Measurements from ENCODE around the gene GPC1. TPM values are rescaled to one million over a fixed set of nuclear protein-coding genes. Genes with fewer than 3 reads are reported as not detected.

Gene GPC1
- total and polyA plus RNA-seq, 2 of the 13 experiments (the other 11 are each of a cell fraction or from before 2014, with no cell fraction given): 4.0 to 5.5 TPM

DNA sequence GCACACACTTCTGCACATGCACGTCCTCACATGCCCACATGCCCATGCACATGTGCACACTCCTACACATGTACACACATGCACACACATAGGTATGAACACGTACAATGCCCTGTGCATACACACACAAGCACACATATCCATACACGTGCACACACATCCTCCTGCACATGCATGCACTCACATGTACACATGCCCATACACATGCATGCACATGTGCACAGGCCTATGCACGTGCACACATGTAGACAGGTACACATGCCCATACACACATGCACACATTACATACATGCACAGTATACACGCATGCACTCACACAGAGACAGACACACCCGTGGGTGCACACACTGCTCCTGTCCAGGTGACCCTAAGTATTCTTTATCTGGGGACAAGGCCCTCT, 34.3 kb downstream of the GPC1 start:
- no peak overlapping the region for H3K27ac ChIP-seq (ENCODE audit: extremely low read length, insufficient read depth, low read length)
- peaks cover 12% of the 10 kb centered on the region; the same call in 1 of the 2 replicates for H3K4me1 ChIP-seq (ENCODE audit: insufficient read depth, low read length)
- H3K4me2 ChIP-seq (ENCODE audit: low read depth, low read length): no peak overlapping the region
- 92% methylated on average over 6 of the region's 6 CpGs for WGBS (ENCODE audit: low lambda C conversion rate)
- no peak for TF ChIP-seq ZIK1 (CRISPR knock-in tag; IDR thresholded peaks at IDR 0.05; ENCODE audit: borderline replicate concordance, low read depth)
- TF ChIP-seq ZFP41 (CRISPR knock-in tag; IDR thresholded peaks at IDR 0.05; ENCODE audit: borderline replicate concordance): no peak
- 0 out of 2 replicates have a peak, but pooled peaks have one; percentile 14 for TF ChIP-seq SKIL (CRISPR knock-in tag; IDR thresholded peaks at IDR 0.05; ENCODE audit: borderline replicate concordance)
- TF ChIP-seq WIZ (CRISPR knock-in tag; IDR thresholded peaks at IDR 0.05): no peak
- TF ChIP-seq, protein P1, sequence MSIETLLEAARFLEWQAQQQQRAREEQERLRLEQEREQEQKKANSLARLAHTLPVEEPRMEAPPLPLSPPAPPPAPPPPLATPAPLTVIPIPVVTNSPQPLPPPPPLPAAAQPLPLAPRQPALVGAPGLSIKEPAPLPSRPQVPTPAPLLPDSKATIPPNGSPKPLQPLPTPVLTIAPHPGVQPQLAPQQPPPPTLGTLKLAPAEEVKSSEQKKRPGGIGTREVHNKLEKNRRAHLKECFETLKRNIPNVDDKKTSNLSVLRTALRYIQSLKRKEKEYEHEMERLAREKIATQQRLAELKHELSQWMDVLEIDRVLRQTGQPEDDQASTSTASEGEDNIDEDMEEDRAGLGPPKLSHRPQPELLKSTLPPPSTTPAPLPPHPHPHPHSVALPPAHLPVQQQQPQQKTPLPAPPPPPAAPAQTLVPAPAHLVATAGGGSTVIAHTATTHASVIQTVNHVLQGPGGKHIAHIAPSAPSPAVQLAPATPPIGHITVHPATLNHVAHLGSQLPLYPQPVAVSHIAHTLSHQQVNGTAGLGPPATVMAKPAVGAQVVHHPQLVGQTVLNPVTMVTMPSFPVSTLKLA (IDR thresholded peaks at IDR 0.05): peak; percentile 97
- DNase-seq (ENCODE audit: low spot score): no peak
- BruUV-seq (replicated peaks): no TSS peak
- no peaks in the 10 kb centered on the region for H3K36me3 ChIP-seq (replicated peaks in 1 of 2; ENCODE audit: control insufficient read depth in 1 of 2, insufficient read depth in 2 of 2, low read length in 2 of 2)
- no peak for FAIRE-seq
- H3K27me3 ChIP-seq (ENCODE audit: control insufficient read depth in 1 of 2, insufficient read depth in 2 of 2, low read length in 2 of 2): no peaks in the 10 kb centered on the region
- no peak for ATAC-seq
- in situ Hi-C loops (cut with HindIII; ENCODE audit: extremely low pct_ligation_motif_present, low pct_unique_long_range_greater_than_20kb) (no loop called here), intact Hi-C loops (cut with micrococcal nuclease; ENCODE audit: unreplicated experiment) (no loop called here)
- ChIA-PET CTCF (ENCODE audit: low intra/inter-chr PET ratio, low total read pairs) (no interaction called here), POLR2A (no interaction called here)
- H2AFZ ChIP-seq (ENCODE audit: low read length): no peak overlapping the region
- peaks cover 9% of the 10 kb centered on the region; the same call in 1 of the 2 replicates for H3K9me3 ChIP-seq (ENCODE audit: low read length)
- H4K20me1 ChIP-seq (ENCODE audit: insufficient read depth, low read length): no peaks in the 10 kb centered on the region
- H3K4me3 ChIP-seq (replicated peaks in 1 of 3; ENCODE audit: insufficient read depth in 1 of 3, low read depth in 2 of 3, low read length in 3 of 3): no peak overlapping the region
- no peaks in the 10 kb centered on the region for H3K79me2 ChIP-seq (ENCODE audit: insufficient read depth, low read length)
- H3K9ac ChIP-seq (ENCODE audit: insufficient read depth, low read depth, low read length): no peak overlapping the region
